ENCODE measurements around the gene C11orf52.
"Not testable (repeated sequence)": the region's sequence is repeated elsewhere in the genome, so short reads cannot be mapped to it uniquely, and the experiment has no call there.

C11orf52 gene

GRCh38 chr11:111918390-111919256 lies at the start of gene C11orf52:
Gene C11orf52, plus strand, starts transcription at chr11:111918913. Its CDS starts 60 bp downstream, at chr11:111918973.
- H3K4me1 ChIP-seq (ENCODE audit: control insufficient read depth, insufficient read depth, low read length) = peaks cover 53% of the 10 kb centered on the region
- H3K9me3 ChIP-seq (ENCODE audit: control insufficient read depth, low read length) = no peaks in the 10 kb centered on the region
- DNase-seq (ENCODE audit: low read depth) = no peak
- H3K4me3 ChIP-seq (ENCODE audit: low read length) = peak within 1 kb of the TSS; percentile 33
- H3K36me3 ChIP-seq (ENCODE audit: control insufficient read depth, insufficient read depth, low read length, severe bottlenecking) = no peaks in the 10 kb centered on the region
- H3K9ac ChIP-seq (ENCODE audit: low read length) = no peak within 1 kb of the TSS
- H3K27me3 ChIP-seq (replicated peaks; ENCODE audit: control insufficient read depth, insufficient read depth, low read length) = no peaks in the 10 kb centered on the region

- Histone ChIP-seq H3K27me3 (replicated peaks; ENCODE audit: control insufficient read depth, insufficient read depth, low read length) (no peaks in the 10 kb centered on the region), H3K9ac (ENCODE audit: low read length) (peak overlapping the region; percentile 96), H3K36me3 (ENCODE audit: control insufficient read depth, insufficient read depth, low read length, severe bottlenecking) (peaks cover 37% of the 10 kb centered on the region), H3K4me3 (ENCODE audit: low read length) (peak overlapping the region; percentile 87), H3K9me3 (ENCODE audit: control insufficient read depth, low read length) (no peaks in the 10 kb centered on the region), H3K4me1 (ENCODE audit: control insufficient read depth, insufficient read depth, low read length) (peaks cover 8% of the 10 kb centered on the region)
- DNase-seq (ENCODE audit: low read depth) = no peak
Measured at GRCh38 chr11:111870113-111870512, 48.6 kb upstream of the C11orf52 start.

- Histone ChIP-seq H3K4me1 (ENCODE audit: control insufficient read depth, insufficient read depth, low read length) (peaks cover 8% of the 10 kb centered on the region), H3K27me3 (replicated peaks; ENCODE audit: control insufficient read depth, insufficient read depth, low read length) (no peaks in the 10 kb centered on the region), H3K9ac (ENCODE audit: low read length) (peak overlapping the region; percentile 96), H3K4me3 (ENCODE audit: low read length) (peak overlapping the region; percentile 87), H3K36me3 (ENCODE audit: control insufficient read depth, insufficient read depth, low read length, severe bottlenecking) (peaks cover 36% of the 10 kb centered on the region), H3K9me3 (ENCODE audit: control insufficient read depth, low read length) (no peaks in the 10 kb centered on the region)
- DNase-seq (ENCODE audit: low read depth) = no peak
Measured at GRCh38 chr11:111870522-111870885, 48.2 kb upstream of the C11orf52 start.

GRCh38 chr11:111870886-111871692 lies 47.6 kb upstream of the C11orf52 start, which contains the start of gene ALG9:
Gene ALG9, minus strand, starts transcription at chr11:111871581. Its CDS starts 99 bp downstream, at chr11:111871482.
- Histone ChIP-seq H3K4me3 (ENCODE audit: low read length) (peak within 1 kb of the TSS; percentile 87), H3K9ac (ENCODE audit: low read length) (peak within 1 kb of the TSS; percentile 96), H3K9me3 (ENCODE audit: control insufficient read depth, low read length) (no peaks in the 10 kb centered on the region), H3K4me1 (ENCODE audit: control insufficient read depth, insufficient read depth, low read length) (peaks cover 8% of the 10 kb centered on the region), H3K36me3 (ENCODE audit: control insufficient read depth, insufficient read depth, low read length, severe bottlenecking) (peaks cover 36% of the 10 kb centered on the region), H3K27me3 (replicated peaks; ENCODE audit: control insufficient read depth, insufficient read depth, low read length) (no peaks in the 10 kb centered on the region)
- DNase-seq (ENCODE audit: low read depth) = peak; percentile 83

- H3K9ac ChIP-seq (ENCODE audit: low read length) = peak overlapping the region; percentile 96
- DNase-seq (ENCODE audit: low read depth) = peak; percentile 27
- peak overlapping the region; percentile 87 for H3K4me3 ChIP-seq (ENCODE audit: low read length)
- H3K4me1 ChIP-seq (ENCODE audit: control insufficient read depth, insufficient read depth, low read length) = peaks cover 8% of the 10 kb centered on the region
- no peaks in the 10 kb centered on the region for H3K9me3 ChIP-seq (ENCODE audit: control insufficient read depth, low read length)
- H3K36me3 ChIP-seq (ENCODE audit: control insufficient read depth, insufficient read depth, low read length, severe bottlenecking) = peaks cover 31% of the 10 kb centered on the region
- no peaks in the 10 kb centered on the region for H3K27me3 ChIP-seq (replicated peaks; ENCODE audit: control insufficient read depth, insufficient read depth, low read length)
Measured at GRCh38 chr11:111871693-111872161, 47.0 kb upstream of the C11orf52 start.

- Histone ChIP-seq H3K36me3 (ENCODE audit: control insufficient read depth, insufficient read depth, low read length, severe bottlenecking) (peaks cover 9% of the 10 kb centered on the region), H3K9ac (ENCODE audit: low read length) (peak overlapping the region; percentile 82), H3K4me1 (ENCODE audit: control insufficient read depth, insufficient read depth, low read length) (peaks cover 11% of the 10 kb centered on the region), H3K9me3 (ENCODE audit: control insufficient read depth, low read length) (no peaks in the 10 kb centered on the region), H3K27me3 (replicated peaks; ENCODE audit: control insufficient read depth, insufficient read depth, low read length) (no peaks in the 10 kb centered on the region), H3K4me3 (ENCODE audit: low read length) (peak overlapping the region; percentile 83)
- peak; percentile 30 for DNase-seq (ENCODE audit: low read depth)
Measured at GRCh38 chr11:111878385-111878848, 40.3 kb upstream of the C11orf52 start.

GRCh38 chr11:111878849-111879636 lies 39.7 kb upstream of the C11orf52 start, which contains the start of the genes CFAP68 and FDXACB1:
Gene CFAP68, plus strand, starts transcription at chr11:111879541. Its CDS starts 20 bp downstream, at chr11:111879561.
Gene FDXACB1, minus strand, starts transcription at chr11:111879165. Its CDS starts 33 bp downstream, at chr11:111879132.
- H3K9ac ChIP-seq (ENCODE audit: low read length) = peak within 1 kb of the TSS; percentile 82
- no peaks in the 10 kb centered on the region for H3K9me3 ChIP-seq (ENCODE audit: control insufficient read depth, low read length)
- H3K36me3 ChIP-seq (ENCODE audit: control insufficient read depth, insufficient read depth, low read length, severe bottlenecking) = peaks cover 9% of the 10 kb centered on the region
- H3K4me3 ChIP-seq (ENCODE audit: low read length) = peak within 1 kb of the TSS; percentile 83
- H3K4me1 ChIP-seq (ENCODE audit: control insufficient read depth, insufficient read depth, low read length) = peaks cover 11% of the 10 kb centered on the region
- peak; percentile 99 for DNase-seq (ENCODE audit: low read depth)
- H3K27me3 ChIP-seq (replicated peaks; ENCODE audit: control insufficient read depth, insufficient read depth, low read length) = no peaks in the 10 kb centered on the region

GRCh38 chr11:111879637-111879960 lies 39.1 kb upstream of the C11orf52 start:
- Histone ChIP-seq H3K4me3 (ENCODE audit: low read length) (peak overlapping the region; percentile 83), H3K27me3 (replicated peaks; ENCODE audit: control insufficient read depth, insufficient read depth, low read length) (no peaks in the 10 kb centered on the region), H3K36me3 (ENCODE audit: control insufficient read depth, insufficient read depth, low read length, severe bottlenecking) (peaks cover 9% of the 10 kb centered on the region), H3K9ac (ENCODE audit: low read length) (peak overlapping the region; percentile 82), H3K9me3 (ENCODE audit: control insufficient read depth, low read length) (no peaks in the 10 kb centered on the region), H3K4me1 (ENCODE audit: control insufficient read depth, insufficient read depth, low read length) (peaks cover 11% of the 10 kb centered on the region)
- DNase-seq (ENCODE audit: low read depth) = no peak

GRCh38 chr11:111882202-111882601 lies 36.5 kb upstream of the C11orf52 start:
- H3K27me3 ChIP-seq (replicated peaks; ENCODE audit: control insufficient read depth, insufficient read depth, low read length) = no peaks in the 10 kb centered on the region
- H3K36me3 ChIP-seq (ENCODE audit: control insufficient read depth, insufficient read depth, low read length, severe bottlenecking) = no peaks in the 10 kb centered on the region
- no peaks in the 10 kb centered on the region for H3K9me3 ChIP-seq (ENCODE audit: control insufficient read depth, low read length)
- H3K4me3 ChIP-seq (ENCODE audit: low read length) = no peak overlapping the region
- DNase-seq (ENCODE audit: low read depth) = no peak
- peaks cover 11% of the 10 kb centered on the region for H3K4me1 ChIP-seq (ENCODE audit: control insufficient read depth, insufficient read depth, low read length)
- no peak overlapping the region for H3K9ac ChIP-seq (ENCODE audit: low read length)

GRCh38 chr11:111885053-111885452 lies 33.7 kb upstream of the C11orf52 start:
- not testable (repeated sequence) for DNase-seq (ENCODE audit: low read depth); H3K9ac ChIP-seq (ENCODE audit: low read length); H3K36me3 ChIP-seq (ENCODE audit: control insufficient read depth, insufficient read depth, low read length, severe bottlenecking); H3K4me3 ChIP-seq (ENCODE audit: low read length); H3K9me3 ChIP-seq (ENCODE audit: control insufficient read depth, low read length); H3K4me1 ChIP-seq (ENCODE audit: control insufficient read depth, insufficient read depth, low read length); H3K27me3 ChIP-seq (replicated peaks; ENCODE audit: control insufficient read depth, insufficient read depth, low read length)

All from adipocyte (in vitro differentiated cells).